Fibroblast of peridontal ligament (primary cell): ENCODE results near the gene BACH2.
"Not testable (repeated sequence)": the region's sequence is repeated elsewhere in the genome, so short reads cannot be mapped to it uniquely, and the experiment has no call there.

Source experiments
- DNase-seq: peaks from one replicate; pipeline ENCODE4 v3.0.0-alpha.2; 2010; ENCODE audit errors: extremely low read depth

Gene BACH2

GRCh38 chr6:90184334-90185298 lies 112.0 kb downstream of the BACH2 start:
- no peak for DNase-seq

GRCh38 chr6:90183587-90184333 lies 112.9 kb downstream of the BACH2 start:
- DNase-seq: no peak

DNA sequence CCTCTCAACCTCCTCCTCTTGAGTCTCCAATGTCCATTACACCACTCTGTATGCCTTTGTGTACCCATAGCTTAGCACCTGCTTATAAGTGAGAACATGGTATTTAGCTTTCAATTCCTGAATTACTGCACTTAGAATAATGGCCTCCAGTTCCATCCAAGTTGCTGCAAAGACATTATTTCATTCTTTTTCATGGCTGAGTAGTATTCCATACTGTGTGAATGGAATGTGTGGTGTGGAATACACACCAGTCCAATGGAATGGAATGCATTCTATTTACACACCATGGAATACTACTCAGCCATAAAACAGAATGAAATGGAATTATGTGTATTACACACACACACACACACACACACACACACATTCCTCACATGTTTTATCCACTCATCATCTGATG lies 116.1 kb downstream of the BACH2 start:
- DNase-seq: no peak

DNA sequence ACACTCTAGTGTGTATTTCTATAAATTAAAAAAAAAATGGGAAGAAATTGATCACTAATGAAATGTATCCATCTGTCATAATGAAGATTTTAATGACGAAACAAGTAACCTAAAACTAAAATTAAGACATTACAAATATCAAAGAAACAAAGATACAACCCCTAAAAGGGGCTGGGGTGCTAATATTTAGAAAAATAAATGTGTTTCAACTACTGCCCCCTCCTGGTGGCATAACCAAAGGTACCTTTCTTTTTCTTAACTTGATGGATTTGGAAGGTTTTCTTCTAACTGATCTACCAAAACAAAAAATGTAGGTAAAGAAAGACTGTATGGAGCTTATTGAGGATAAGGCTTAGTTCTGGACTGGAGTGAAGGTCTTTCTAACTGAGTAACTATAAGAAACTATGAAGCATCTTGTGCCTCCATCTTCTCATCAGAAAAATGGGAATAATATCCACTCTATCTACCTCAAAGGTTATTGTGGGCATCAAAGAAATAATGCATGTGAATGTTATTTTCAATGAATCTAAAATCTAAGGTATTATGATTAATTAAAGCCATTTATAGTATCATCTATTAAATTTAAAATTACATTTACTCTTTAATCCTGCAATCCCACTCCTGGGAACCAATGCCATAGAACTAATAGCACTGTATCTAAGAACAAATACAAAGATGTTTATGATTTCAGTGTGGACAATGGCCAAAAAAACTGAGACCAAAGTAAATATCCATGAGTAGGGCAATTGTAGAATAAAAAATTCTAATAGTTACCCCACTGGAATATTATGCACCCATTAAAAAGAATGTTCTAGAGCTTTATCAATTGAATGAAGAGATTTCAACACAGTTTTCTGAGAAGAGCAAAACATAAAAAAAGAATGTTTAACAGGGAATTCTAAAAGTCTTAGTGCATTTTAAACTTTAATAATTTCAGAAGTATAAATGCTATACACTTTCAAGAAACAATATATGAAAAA lies 117.2 kb downstream of the BACH2 start:
- DNase-seq: peak; percentile 39

- DNase-seq: no peak
These were observed 118.2 kb downstream of the BACH2 start for GRCh38 chr6:90178384-90178855.

GRCh38 chr6:90177544-90178383 lies 118.9 kb downstream of the BACH2 start:
- no peak for DNase-seq

DNA sequence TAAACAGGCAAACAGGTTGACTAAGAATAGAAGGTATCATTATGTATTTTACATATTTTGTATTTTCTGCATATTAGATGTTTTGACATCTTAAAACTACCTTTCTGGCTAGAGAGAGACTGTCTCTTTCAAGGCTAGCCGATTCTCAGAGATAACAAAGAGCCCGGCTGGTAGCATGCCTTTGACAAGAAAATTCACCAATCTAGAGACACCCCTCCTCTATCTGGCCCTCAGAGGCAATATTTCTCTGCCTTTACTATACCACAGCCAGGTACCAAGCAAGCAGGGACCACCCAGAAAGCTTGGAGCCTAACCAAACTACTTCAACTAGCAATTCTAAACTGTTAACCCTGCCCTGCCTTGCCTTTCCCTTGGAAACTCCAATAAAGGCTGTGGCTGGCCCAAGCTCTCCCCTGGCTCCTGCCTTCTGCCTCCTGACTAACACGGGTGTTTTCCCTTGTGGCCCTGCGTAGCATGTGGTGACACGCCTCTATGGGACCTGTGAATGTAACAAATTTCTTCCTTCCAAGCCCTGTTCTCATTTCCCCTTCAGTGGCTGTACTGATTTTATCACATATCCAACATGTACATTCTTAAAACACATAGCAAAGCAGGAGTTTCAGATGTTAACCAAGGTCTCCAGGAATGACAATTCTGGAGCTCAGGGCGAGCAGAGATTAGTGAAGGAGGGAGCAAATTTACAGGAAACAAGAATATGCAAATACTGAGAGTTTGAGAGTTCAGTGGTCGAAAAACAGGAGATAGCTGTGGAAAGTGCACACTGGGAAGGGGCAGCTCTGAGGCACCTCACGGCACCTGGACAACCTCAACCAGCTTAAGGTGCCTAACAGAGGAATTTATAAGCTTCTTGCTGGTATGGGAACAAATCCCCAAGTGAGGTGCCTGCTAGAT lies 120.8 kb downstream of the BACH2 start:
- no peak for DNase-seq

GRCh38 chr6:90173262-90173925 lies 123.2 kb downstream of the BACH2 start:
- no peak for DNase-seq

DNA sequence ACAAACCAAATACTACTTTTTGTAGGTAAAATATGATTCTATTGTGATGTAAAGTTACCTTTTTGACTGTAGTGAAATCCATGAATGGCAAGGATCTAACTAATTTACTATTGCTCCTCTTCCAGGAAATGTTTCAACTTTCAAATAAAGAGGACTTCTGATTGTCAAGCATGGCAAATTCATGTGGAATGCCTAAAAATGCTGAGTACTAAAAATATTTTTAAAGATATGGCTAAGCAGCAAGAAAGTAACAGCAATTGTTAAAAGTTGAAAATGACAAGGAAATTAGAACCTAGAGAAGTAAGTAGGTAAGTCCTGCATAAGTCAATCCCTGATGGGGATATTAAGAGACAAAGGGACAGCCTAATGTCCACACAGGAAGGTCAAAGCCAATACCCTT lies 126.0 kb downstream of the BACH2 start:
- no peak for DNase-seq

GRCh38 chr6:90169374-90169773 lies 127.3 kb downstream of the BACH2 start:
- DNase-seq: no peak

GRCh38 chr6:90168693-90169131 lies 127.9 kb downstream of the BACH2 start:
- peak; percentile 47 for DNase-seq

- peak; percentile 22 for DNase-seq
These were observed 128.9 kb downstream of the BACH2 start for GRCh38 chr6:90167514-90168379.

DNA sequence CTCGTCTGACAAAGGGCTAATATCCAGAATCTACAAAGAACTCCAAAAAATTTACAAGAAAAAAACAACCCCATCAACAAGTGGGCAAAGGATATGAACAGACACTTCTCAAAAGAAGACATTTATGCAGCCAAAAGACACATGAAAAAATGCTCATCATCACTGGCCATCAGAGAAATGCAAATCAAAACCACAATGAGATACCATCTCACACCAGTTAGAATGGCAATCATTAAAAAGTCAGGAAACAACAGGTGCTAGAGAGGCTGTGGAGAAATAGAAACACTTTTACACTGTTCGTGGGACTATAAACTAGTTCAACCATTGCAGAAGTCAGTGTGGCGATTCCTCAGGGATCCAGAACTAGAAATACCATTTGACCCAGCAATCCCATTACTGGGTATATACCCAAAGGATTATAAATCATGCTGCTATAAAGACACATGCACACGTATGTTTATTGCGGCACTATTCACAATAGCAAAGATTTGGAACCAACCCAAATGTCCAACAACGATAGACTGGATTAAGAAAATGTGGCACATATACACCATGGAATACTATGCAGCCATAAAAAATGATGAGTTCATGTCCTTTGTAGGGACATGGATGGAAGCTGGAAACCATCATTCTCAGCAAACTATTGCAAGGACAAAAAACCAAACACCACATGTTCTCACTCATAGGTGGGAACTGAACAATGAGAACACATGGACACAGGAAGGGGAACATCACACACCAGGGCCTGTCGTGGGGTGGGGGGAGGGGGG lies 130.3 kb downstream of the BACH2 start:
- not testable (repeated sequence) for DNase-seq

GRCh38 chr6:90162648-90163387 lies 133.8 kb downstream of the BACH2 start:
- no peak for DNase-seq

DNA sequence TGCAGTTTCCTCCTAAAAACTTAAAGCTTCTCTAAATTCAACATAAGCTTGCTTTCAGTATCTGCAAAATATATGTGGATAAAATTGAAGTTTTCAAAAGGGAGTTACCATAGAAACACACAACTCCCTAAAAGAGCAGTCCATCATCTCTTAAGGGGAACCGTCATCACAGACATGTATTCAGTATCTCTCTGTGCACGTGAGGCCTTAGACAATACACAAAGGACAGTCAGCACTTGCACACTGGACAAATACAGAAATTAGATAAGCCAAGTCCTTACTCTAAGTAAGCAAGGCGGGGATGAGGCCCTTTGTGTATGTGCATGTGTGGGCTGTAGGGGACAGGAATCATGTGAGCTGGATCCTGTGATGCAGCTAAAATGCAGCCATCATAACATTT lies 136.6 kb downstream of the BACH2 start:
- DNase-seq: no peak

DNA sequence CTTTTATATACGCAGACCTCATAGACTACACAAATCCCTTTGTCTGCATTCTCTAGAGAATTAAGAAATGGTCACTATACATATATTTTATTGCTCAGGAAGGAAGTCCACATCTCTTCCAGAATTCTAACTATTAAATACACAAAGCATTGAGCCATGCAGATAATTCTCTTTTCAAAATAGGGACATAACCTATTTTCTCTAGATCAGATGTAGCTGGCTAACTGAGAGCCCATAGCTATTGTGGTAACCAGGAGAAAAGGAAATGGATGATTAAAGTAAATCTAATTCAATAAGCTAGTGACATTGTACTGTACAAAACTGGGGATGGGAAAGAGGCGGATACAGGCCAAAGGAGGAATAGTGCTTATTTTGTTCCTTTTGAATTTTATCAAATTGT lies 137.2 kb downstream of the BACH2 start:
- DNase-seq: no peak
